SK-N-SH (cell line): ENCODE results near the gene ART1. TPM values are rescaled to one million over a fixed set of nuclear protein-coding genes. Genes with fewer than 3 reads are reported as not detected.

Experiments used
- CTCF ChIA-PET: fragments of 300-600, 350-600 bp; formaldehyde crosslinking; extraction: SDS; loops from one replicate; lab custom pipeline; 2021; lab: Yijun Ruan, JAX
- POLR2A ChIA-PET: fragments of 350-600 bp; sonication (Branson Sonifier 250); formaldehyde crosslinking; extraction: SDS; loops from one replicate; lab custom pipeline; 2020; ENCODE audit warnings: antibody characterized with exemption, inconsistent platforms; lab: Yijun Ruan, JAX
- DNase-seq: peaks from one replicate; pipeline ENCODE4 v3.0.0; 2012
- H2AFZ ChIP-seq: fragments of 200-600 bp; sonication (generic); 2 replicates; pipeline ENCODE4 v1.8.1; 2016; ENCODE audit warnings: antibody characterized with exemption, mild to moderate bottlenecking, low read depth
- H3F3A ChIP-seq: fragments of 200-600 bp; sonication (generic); replicated peaks from 2 replicates; pipeline ENCODE3; 2016; ENCODE audit warnings: antibody characterized with exemption, mild to moderate bottlenecking; ENCODE audit not compliant: insufficient read depth
- H3K27ac ChIP-seq, 2 experiments: fragments of 200-500 bp in 1 of 2; fragments of 200-600 bp in 1 of 2; sonication (Bioruptor generic) in 1 of 2; sonication (generic), shearing (Covaris generic) in 1 of 2; 2 replicates each; pipeline versions ENCODE4 v1.5.1 to v1.6.1; 2014 to 2016; ENCODE audit warnings: low read depth in 2 of 2, inconsistent platforms in 1 of 2, low read length in 1 of 2, mild to moderate bottlenecking in 1 of 2, mixed read lengths in 1 of 2
- H3K27me3 ChIP-seq: fragments of 200-600 bp; sonication (generic), shearing (Covaris generic); 2 replicates; pipeline ENCODE4 v1.6.1; 2016; ENCODE audit warnings: mixed run types; ENCODE audit not compliant: insufficient read depth
- H3K36me3 ChIP-seq, 2 experiments: fragments of 200-500 bp in 1 of 2; fragments of 200-600 bp in 1 of 2; sonication (Bioruptor generic) in 1 of 2; sonication (generic) in 1 of 2; replicated peaks in 1 of 2; 2 replicates each; pipeline versions ENCODE3 to v1.5.1; 2014 to 2016; ENCODE audit warnings: low read length in 1 of 2, mild to moderate bottlenecking in 1 of 2; ENCODE audit not compliant: insufficient read depth in 2 of 2, control insufficient read depth in 1 of 2
- H3K4me1 ChIP-seq, 2 experiments: fragments of 200-500 bp in 1 of 2; fragments of 200-600 bp in 1 of 2; sonication (Bioruptor generic) in 1 of 2; sonication (generic), shearing (Covaris generic) in 1 of 2; 2 replicates each; pipeline versions ENCODE4 v1.5.1 to v1.6.1; 2014 to 2016; ENCODE audit warnings: low read depth in 1 of 2, low read length in 1 of 2, mixed run types in 1 of 2; ENCODE audit not compliant: insufficient read depth in 2 of 2, control insufficient read depth in 1 of 2
- H3K4me2 ChIP-seq: fragments of 200-600 bp; sonication (generic), shearing (Covaris generic); 2 replicates; pipeline ENCODE4 v1.6.1; 2017; ENCODE audit warnings: mixed run types
- H3K4me3 ChIP-seq, 2 experiments: fragments of 200-500 bp in 1 of 2; fragments of 200-600 bp in 1 of 2; sonication (Bioruptor generic) in 1 of 2; sonication (generic), shearing (Covaris generic) in 1 of 2; 2 replicates each; pipeline versions ENCODE4 v1.5.1 to v1.8.1; 2014 to 2016; ENCODE audit warnings: low read depth in 2 of 2, inconsistent platforms in 1 of 2, low read length in 1 of 2, mild to moderate bottlenecking in 1 of 2, mixed read lengths in 1 of 2, moderate library complexity in 1 of 2
- H3K79me2 ChIP-seq: fragments of 200-600 bp; sonication (generic); 2 replicates; pipeline ENCODE4 v1.8.1; 2017; ENCODE audit warnings: mild to moderate bottlenecking; ENCODE audit not compliant: insufficient read depth
- H3K9ac ChIP-seq: fragments of 200-600 bp; sonication (generic); 2 replicates; pipeline ENCODE4 v1.6.1; 2017; ENCODE audit warnings: mixed run types
- H3K9me2 ChIP-seq: fragments of 200-600 bp; sonication (generic); 2 replicates; pipeline ENCODE4 v1.6.1; 2017; ENCODE audit warnings: mixed run types
- H3K9me3 ChIP-seq: fragments of 200-600 bp; sonication (generic); 2 replicates; pipeline ENCODE4 v1.6.1; 2017; ENCODE audit warnings: mixed run types, mild to moderate bottlenecking, moderate library complexity
- H4K20me1 ChIP-seq: fragments of 200-600 bp; sonication (generic); 2 replicates; pipeline ENCODE4 v1.6.1; 2017; ENCODE audit warnings: mild to moderate bottlenecking, mixed run types; ENCODE audit not compliant: insufficient read depth
- EP300 ChIP-seq, 2 experiments: IDR thresholded peaks; 2 replicates each; pipeline versions ENCODE4 v1.4.0 to v1.6.1; 2012; ENCODE audit warnings: borderline replicate concordance in 1 of 2, low read depth in 1 of 2, low read length in 1 of 2
- FOXM1 ChIP-seq: IDR thresholded peaks from 2 replicates; pipeline ENCODE4 v1.4.0; 2012; ENCODE audit warnings: low read depth, mild to moderate bottlenecking
- GATA2 ChIP-seq: sonication (generic); formaldehyde crosslinking; IDR thresholded peaks from 2 replicates; pipeline ENCODE4 v1.5.0; 2020; ENCODE audit warnings: mild to moderate bottlenecking, missing genetic modification reagents
- JUND ChIP-seq: IDR thresholded peaks from 2 replicates; pipeline ENCODE4 v1.4.0; 2012
- MEF2A ChIP-seq: IDR thresholded peaks from 2 replicates; pipeline ENCODE4 v1.4.0; 2012; ENCODE audit warnings: low read depth, borderline replicate concordance
- NRF1 ChIP-seq: IDR thresholded peaks from 2 replicates; pipeline ENCODE4 v1.6.1; 2012; ENCODE audit warnings: low read depth, mild to moderate bottlenecking, low read length
- SIN3A ChIP-seq: IDR thresholded peaks from 2 replicates; pipeline ENCODE4 v1.6.1; 2012; ENCODE audit warnings: low read depth, mild to moderate bottlenecking, low read length, moderate library complexity, borderline replicate concordance
- TAF1 ChIP-seq: IDR thresholded peaks from 2 replicates; pipeline ENCODE4 v1.6.1; 2012; ENCODE audit warnings: low read depth, mild to moderate bottlenecking, low read length, moderate library complexity, borderline replicate concordance
- TCF12 ChIP-seq: IDR thresholded peaks from 2 replicates; pipeline ENCODE4 v1.4.0; 2012
- TEAD4 ChIP-seq: IDR thresholded peaks from 2 replicates; pipeline ENCODE4 v1.4.0; 2012; ENCODE audit warnings: mild to moderate bottlenecking, borderline replicate concordance; ENCODE audit not compliant: insufficient read depth
- WGBS: methylation state at CpG from one replicate; pipeline ENCODE4 v1.1.6; 2017; ENCODE audit warnings: low lambda C conversion rate; 5-methylcytosine and 5-hydroxymethylcytosine counted together
- polyA plus RNA-seq, 3 experiments: library from polyadenylated mRNA; depleted of rRNA; stranded (reverse); fragments of >200 nt; gene quantifications; 2 replicates each; pipeline ENCODE4 v1.2.3, GENCODE V29; 2012
- TF ChIP-seq, protein P1 (sequence below): IDR thresholded peaks from 2 replicates; pipeline ENCODE4; 2012
- TF ChIP-seq, protein P2 (sequence below): IDR thresholded peaks from 2 replicates; pipeline ENCODE4 v1.6.1; 2012; ENCODE audit warnings: mild to moderate bottlenecking, low read depth, low read length, moderate library complexity
- TF ChIP-seq, protein P3 (sequence below): fragments of 150-350 bp; IDR thresholded peaks from 2 replicates; pipeline ENCODE4 v1.6.1; 2017; ENCODE audit warnings: antibody characterized with exemption, low read length, low read depth, borderline replicate concordance
- TF ChIP-seq, protein P4 (sequence below): IDR thresholded peaks from 2 replicates; pipeline ENCODE4 v1.4.0; 2012; ENCODE audit warnings: low read depth, borderline replicate concordance
- TF ChIP-seq, protein P5 (sequence below): fragments of 150-350 bp; IDR thresholded peaks from 2 replicates; pipeline ENCODE4 v1.6.1; 2016; ENCODE audit warnings: mild to moderate bottlenecking, low read depth, low read length
- TF ChIP-seq, protein P6 (sequence below): fragments of 200-600 bp; sonication (generic); IDR thresholded peaks from 2 replicates; pipeline ENCODE4 v1.6.1; 2017; ENCODE audit warnings: antibody characterized with exemption, mild to moderate bottlenecking, moderate library complexity

ART1 gene
- polyA plus RNA-seq, 1 of the 3 experiments (the other 2 are of a cell fraction): not detected

DNA sequence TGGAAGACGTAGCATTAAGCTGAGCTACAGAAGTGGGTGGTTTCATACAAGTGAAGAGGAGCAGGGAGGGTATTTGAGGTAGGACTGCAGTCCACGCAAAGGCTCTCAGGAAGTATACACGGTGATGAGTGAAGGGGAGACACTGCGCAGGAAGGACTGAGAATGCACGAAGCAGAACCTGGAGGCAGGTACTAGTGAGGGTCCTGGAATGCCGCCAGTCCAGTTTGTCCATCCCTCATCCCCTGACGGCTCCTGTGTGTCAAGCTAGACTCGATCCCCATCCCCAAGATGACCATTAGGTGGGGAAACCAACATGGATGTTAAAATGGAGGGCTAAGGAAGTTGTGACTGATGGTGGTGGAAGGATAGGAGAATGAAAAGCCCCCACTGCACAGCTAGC is 26.9 kb upstream of the ART1 start:
- Histone ChIP-seq H3K36me3 (no peaks in the 10 kb centered on the region), H4K20me1 (no peaks in the 10 kb centered on the region), H3K4me3 (no peak overlapping the region), H3K9me3 (no peaks in the 10 kb centered on the region), H3K27me3 (no peaks in the 10 kb centered on the region; the same call in 1 of the 2 replicates), H3K27ac (no peak overlapping the region), H3F3A (no peaks in the 10 kb centered on the region), H3K79me2 (no peaks in the 10 kb centered on the region)
- DNase-seq: no peak
- CTCF ChIA-PET: interaction anchor here (1.2 kb wide), 1 partner anchor 8 kb away, joined by 4 read pairs; no protein-coding TSS in a partner anchor
- WGBS: 57% methylated on average over 8 of the region's 8 CpGs
- no peak for TF ChIP-seq TCF12
- no peak for TF ChIP-seq NRF1
- TF ChIP-seq, protein P1, sequence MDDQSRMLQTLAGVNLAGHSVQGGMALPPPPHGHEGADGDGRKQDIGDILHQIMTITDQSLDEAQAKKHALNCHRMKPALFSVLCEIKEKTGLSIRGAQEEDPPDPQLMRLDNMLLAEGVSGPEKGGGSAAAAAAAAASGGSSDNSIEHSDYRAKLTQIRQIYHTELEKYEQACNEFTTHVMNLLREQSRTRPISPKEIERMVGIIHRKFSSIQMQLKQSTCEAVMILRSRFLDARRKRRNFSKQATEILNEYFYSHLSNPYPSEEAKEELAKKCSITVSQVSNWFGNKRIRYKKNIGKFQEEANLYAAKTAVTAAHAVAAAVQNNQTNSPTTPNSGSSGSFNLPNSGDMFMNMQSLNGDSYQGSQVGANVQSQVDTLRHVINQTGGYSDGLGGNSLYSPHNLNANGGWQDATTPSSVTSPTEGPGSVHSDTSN: no peak
- TF ChIP-seq, protein P2, sequence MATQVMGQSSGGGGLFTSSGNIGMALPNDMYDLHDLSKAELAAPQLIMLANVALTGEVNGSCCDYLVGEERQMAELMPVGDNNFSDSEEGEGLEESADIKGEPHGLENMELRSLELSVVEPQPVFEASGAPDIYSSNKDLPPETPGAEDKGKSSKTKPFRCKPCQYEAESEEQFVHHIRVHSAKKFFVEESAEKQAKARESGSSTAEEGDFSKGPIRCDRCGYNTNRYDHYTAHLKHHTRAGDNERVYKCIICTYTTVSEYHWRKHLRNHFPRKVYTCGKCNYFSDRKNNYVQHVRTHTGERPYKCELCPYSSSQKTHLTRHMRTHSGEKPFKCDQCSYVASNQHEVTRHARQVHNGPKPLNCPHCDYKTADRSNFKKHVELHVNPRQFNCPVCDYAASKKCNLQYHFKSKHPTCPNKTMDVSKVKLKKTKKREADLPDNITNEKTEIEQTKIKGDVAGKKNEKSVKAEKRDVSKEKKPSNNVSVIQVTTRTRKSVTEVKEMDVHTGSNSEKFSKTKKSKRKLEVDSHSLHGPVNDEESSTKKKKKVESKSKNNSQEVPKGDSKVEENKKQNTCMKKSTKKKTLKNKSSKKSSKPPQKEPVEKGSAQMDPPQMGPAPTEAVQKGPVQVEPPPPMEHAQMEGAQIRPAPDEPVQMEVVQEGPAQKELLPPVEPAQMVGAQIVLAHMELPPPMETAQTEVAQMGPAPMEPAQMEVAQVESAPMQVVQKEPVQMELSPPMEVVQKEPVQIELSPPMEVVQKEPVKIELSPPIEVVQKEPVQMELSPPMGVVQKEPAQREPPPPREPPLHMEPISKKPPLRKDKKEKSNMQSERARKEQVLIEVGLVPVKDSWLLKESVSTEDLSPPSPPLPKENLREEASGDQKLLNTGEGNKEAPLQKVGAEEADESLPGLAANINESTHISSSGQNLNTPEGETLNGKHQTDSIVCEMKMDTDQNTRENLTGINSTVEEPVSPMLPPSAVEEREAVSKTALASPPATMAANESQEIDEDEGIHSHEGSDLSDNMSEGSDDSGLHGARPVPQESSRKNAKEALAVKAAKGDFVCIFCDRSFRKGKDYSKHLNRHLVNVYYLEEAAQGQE: no peak
- TF ChIP-seq GATA2 (CRISPR knock-in tag): no peak
- TF ChIP-seq, protein P3, sequence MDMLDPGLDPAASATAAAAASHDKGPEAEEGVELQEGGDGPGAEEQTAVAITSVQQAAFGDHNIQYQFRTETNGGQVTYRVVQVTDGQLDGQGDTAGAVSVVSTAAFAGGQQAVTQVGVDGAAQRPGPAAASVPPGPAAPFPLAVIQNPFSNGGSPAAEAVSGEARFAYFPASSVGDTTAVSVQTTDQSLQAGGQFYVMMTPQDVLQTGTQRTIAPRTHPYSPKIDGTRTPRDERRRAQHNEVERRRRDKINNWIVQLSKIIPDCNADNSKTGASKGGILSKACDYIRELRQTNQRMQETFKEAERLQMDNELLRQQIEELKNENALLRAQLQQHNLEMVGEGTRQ: no peak
- TF ChIP-seq, protein P4, sequence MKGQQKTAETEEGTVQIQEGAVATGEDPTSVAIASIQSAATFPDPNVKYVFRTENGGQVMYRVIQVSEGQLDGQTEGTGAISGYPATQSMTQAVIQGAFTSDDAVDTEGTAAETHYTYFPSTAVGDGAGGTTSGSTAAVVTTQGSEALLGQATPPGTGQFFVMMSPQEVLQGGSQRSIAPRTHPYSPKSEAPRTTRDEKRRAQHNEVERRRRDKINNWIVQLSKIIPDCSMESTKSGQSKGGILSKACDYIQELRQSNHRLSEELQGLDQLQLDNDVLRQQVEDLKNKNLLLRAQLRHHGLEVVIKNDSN: no peak
- TF ChIP-seq TAF1: no peak
- no peak for TF ChIP-seq TEAD4
- no peak for TF ChIP-seq EP300 (IDR thresholded peaks at IDR 0.05; ENCODE audit: borderline replicate concordance in 1 of 2, low read depth in 1 of 2, low read length in 1 of 2)
- TF ChIP-seq, all 33 proteins: peak for 0
- Histone ChIP-seq H3K9me2 (no peaks in the 10 kb centered on the region), H3K4me1 (no peaks in the 10 kb centered on the region; a peak in 1 of 4 replicates), H3K9ac (no peak overlapping the region), H2AFZ (no peak overlapping the region), H3K4me2 (no peak overlapping the region)
- POLR2A ChIA-PET: no interaction called here

DNA sequence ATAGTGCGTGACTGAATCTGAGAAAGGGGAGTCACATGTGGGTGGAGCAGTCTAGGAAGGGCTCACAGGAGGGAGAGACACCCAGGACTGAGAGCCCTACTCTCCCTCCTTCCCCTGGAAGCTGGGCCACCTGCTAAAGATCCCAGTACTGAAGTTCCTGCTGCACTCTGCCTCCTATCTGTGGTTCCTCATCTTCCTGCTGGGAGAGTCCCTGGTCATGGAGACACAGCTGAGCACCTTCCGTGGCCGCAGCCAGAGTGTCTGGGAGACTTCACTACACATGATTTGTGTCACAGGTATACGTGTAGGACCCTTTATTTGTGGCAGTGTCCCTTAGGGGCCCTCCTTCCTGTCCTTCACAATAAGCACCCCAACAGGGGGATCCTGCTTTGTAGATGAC is 22.4 kb upstream of the ART1 start:
- Histone ChIP-seq H3K4me3 (no peak overlapping the region), H3K4me1 (no peaks in the 10 kb centered on the region), H3K27ac (no peak overlapping the region), H3K9ac (no peak overlapping the region), H2AFZ (no peak overlapping the region), H4K20me1 (no peaks in the 10 kb centered on the region), H3K9me2 (no peaks in the 10 kb centered on the region), H3K79me2 (no peaks in the 10 kb centered on the region), H3K9me3 (no peaks in the 10 kb centered on the region), H3K36me3 (no peaks in the 10 kb centered on the region), H3K4me2 (no peak overlapping the region), H3K27me3 (no peaks in the 10 kb centered on the region; the same call in 1 of the 2 replicates), H3F3A (no peaks in the 10 kb centered on the region)
- DNase-seq: no peak
- POLR2A ChIA-PET: no interaction called here
- TF ChIP-seq, protein P5, sequence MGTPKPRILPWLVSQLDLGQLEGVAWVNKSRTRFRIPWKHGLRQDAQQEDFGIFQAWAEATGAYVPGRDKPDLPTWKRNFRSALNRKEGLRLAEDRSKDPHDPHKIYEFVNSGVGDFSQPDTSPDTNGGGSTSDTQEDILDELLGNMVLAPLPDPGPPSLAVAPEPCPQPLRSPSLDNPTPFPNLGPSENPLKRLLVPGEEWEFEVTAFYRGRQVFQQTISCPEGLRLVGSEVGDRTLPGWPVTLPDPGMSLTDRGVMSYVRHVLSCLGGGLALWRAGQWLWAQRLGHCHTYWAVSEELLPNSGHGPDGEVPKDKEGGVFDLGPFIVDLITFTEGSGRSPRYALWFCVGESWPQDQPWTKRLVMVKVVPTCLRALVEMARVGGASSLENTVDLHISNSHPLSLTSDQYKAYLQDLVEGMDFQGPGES: no peak
- TF ChIP-seq SIN3A (no peak), MEF2A (no peak), NRF1 (no peak), JUND (no peak), FOXM1 (no peak)
- TF ChIP-seq, protein P6, sequence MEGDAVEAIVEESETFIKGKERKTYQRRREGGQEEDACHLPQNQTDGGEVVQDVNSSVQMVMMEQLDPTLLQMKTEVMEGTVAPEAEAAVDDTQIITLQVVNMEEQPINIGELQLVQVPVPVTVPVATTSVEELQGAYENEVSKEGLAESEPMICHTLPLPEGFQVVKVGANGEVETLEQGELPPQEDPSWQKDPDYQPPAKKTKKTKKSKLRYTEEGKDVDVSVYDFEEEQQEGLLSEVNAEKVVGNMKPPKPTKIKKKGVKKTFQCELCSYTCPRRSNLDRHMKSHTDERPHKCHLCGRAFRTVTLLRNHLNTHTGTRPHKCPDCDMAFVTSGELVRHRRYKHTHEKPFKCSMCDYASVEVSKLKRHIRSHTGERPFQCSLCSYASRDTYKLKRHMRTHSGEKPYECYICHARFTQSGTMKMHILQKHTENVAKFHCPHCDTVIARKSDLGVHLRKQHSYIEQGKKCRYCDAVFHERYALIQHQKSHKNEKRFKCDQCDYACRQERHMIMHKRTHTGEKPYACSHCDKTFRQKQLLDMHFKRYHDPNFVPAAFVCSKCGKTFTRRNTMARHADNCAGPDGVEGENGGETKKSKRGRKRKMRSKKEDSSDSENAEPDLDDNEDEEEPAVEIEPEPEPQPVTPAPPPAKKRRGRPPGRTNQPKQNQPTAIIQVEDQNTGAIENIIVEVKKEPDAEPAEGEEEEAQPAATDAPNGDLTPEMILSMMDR: no peak
- WGBS: 53% methylated on average over 4 of the region's 4 CpGs
- CTCF ChIA-PET: no interaction called here
